Measurements from ENCODE around the gene ZNF764. TPM values are rescaled to one million over a fixed set of nuclear protein-coding genes. Genes with fewer than 3 reads are reported as not detected.
"Not testable (repeated sequence)": the region's sequence is repeated elsewhere in the genome, so short reads cannot be mapped to it uniquely, and the experiment has no call there.

Gene ZNF764
- polyA plus RNA-seq, 3 donors: 0.94 to 4.6 (median 1.0) TPM

GRCh38 chr16:30543067-30543466, 15.1 kb downstream of the ZNF764 start:
- Mint-ChIP-seq H3K36me3 (no peaks in the 10 kb centered on the region), H3K27me3 (ENCODE audit: low read depth in 3 of 3) (peaks cover 0 to 1% (median 0%) of the 10 kb centered on the region in 3 donors), H3K4me1 (peaks cover 21% of the 10 kb centered on the region), H3K9me3 (no peaks in the 10 kb centered on the region), H3K4me3 (no peak overlapping the region), H3K27ac (no peak overlapping the region)
- Histone ChIP-seq H3K36me3 (replicated peaks in 1 of 2; ENCODE audit: control insufficient read depth in 1 of 2, insufficient read depth in 2 of 2, low read length in 2 of 2) (no peaks in the 10 kb centered on the region), H3K4me3 (replicated peaks in 1 of 3; ENCODE audit: low read depth in 2 of 3, low read length in 3 of 3) (no peak overlapping the region), H2AFZ (ENCODE audit: insufficient read depth, low read depth, low read length, poor library complexity, severe bottlenecking) (no peak overlapping the region), H3K9me3 (replicated peaks in 1 of 2; ENCODE audit: control insufficient read depth in 1 of 2, insufficient read depth in 1 of 2, low read length in 2 of 2) (no peaks in the 10 kb centered on the region), H3K79me2 (ENCODE audit: insufficient read depth, low read length) (no peaks in the 10 kb centered on the region), H3K27me3 (ENCODE audit: control insufficient read depth in 2 of 2, insufficient read depth in 2 of 2, low read length in 2 of 2) (no peaks in the 10 kb centered on the region), H3K27ac (ENCODE audit: low read depth in 1 of 2, low read length in 2 of 2) (no peak overlapping the region), H3K4me2 (replicated peaks; ENCODE audit: extremely low read depth, low read length, poor library complexity, severe bottlenecking) (no peak overlapping the region), H4K20me1 (ENCODE audit: insufficient read depth, low read length) (no peaks in the 10 kb centered on the region), H3K9ac (ENCODE audit: insufficient read depth, low read length, poor library complexity, severe bottlenecking) (no peak overlapping the region), H3K4me1 (ENCODE audit: control insufficient read depth in 1 of 2, insufficient read depth in 2 of 2, low read length in 2 of 2) (peaks cover 12 to 18% of the 10 kb centered on the region in 2 donors)
- intact Hi-C loops (cut with micrococcal nuclease): no loop called here
- TF ChIP-seq CTCF (IDR thresholded peaks at IDR 0.05): no peak
- 93% methylated on average over 5 of the region's 5 CpGs for WGBS (ENCODE audit: insufficient coverage)
- DNase-seq: no peak

GRCh38 chr16:30541502-30542329, 16.5 kb downstream of the ZNF764 start:
- H3K4me3 Mint-ChIP-seq: no peak overlapping the region
- H3K27ac Mint-ChIP-seq: no peak overlapping the region
- Histone ChIP-seq H3K27ac (ENCODE audit: low read depth in 1 of 2, low read length in 2 of 2) (no peak overlapping the region), H3K4me2 (replicated peaks; ENCODE audit: extremely low read depth, low read length, poor library complexity, severe bottlenecking) (no peak overlapping the region), H4K20me1 (ENCODE audit: insufficient read depth, low read length) (no peaks in the 10 kb centered on the region), H3K79me2 (ENCODE audit: insufficient read depth, low read length) (no peaks in the 10 kb centered on the region), H3K36me3 (replicated peaks in 1 of 2; ENCODE audit: control insufficient read depth in 1 of 2, insufficient read depth in 2 of 2, low read length in 2 of 2) (no peaks in the 10 kb centered on the region), H3K4me1 (ENCODE audit: control insufficient read depth in 1 of 2, insufficient read depth in 2 of 2, low read length in 2 of 2) (peaks cover 11 to 12% of the 10 kb centered on the region in 2 donors), H3K9ac (ENCODE audit: insufficient read depth, low read length, poor library complexity, severe bottlenecking) (no peak overlapping the region), H2AFZ (ENCODE audit: insufficient read depth, low read depth, low read length, poor library complexity, severe bottlenecking) (no peak overlapping the region), H3K27me3 (ENCODE audit: control insufficient read depth in 2 of 2, insufficient read depth in 2 of 2, low read length in 2 of 2) (no peaks in the 10 kb centered on the region), H3K9me3 (replicated peaks in 1 of 2; ENCODE audit: control insufficient read depth in 1 of 2, insufficient read depth in 1 of 2, low read length in 2 of 2) (no peaks in the 10 kb centered on the region), H3K4me3 (replicated peaks in 1 of 3; ENCODE audit: low read depth in 2 of 3, low read length in 3 of 3) (no peak overlapping the region)
- no peaks in the 10 kb centered on the region for H3K9me3 Mint-ChIP-seq
- peaks cover 22% of the 10 kb centered on the region for H3K4me1 Mint-ChIP-seq
- DNase-seq: no peak
- WGBS (ENCODE audit: insufficient coverage): 100% methylated on average over 4 of the region's 10 CpGs
- H3K27me3 Mint-ChIP-seq (ENCODE audit: low read depth in 3 of 3): peaks cover 0 to 3% (median 2%) of the 10 kb centered on the region in 3 donors
- peaks cover 2 to 4% of the 10 kb centered on the region in 2 donors for H3K36me3 Mint-ChIP-seq
- no peak for TF ChIP-seq CTCF (IDR thresholded peaks at IDR 0.05)
- intact Hi-C loops (cut with micrococcal nuclease): no loop called here

GRCh38 chr16:30540916-30541464, 17.2 kb downstream of the ZNF764 start:
- H3K9me3 ChIP-seq (replicated peaks in 1 of 2; ENCODE audit: control insufficient read depth in 1 of 2, insufficient read depth in 1 of 2, low read length in 2 of 2); H4K20me1 ChIP-seq (ENCODE audit: insufficient read depth, low read length); H3K4me3 ChIP-seq (replicated peaks in 1 of 3; ENCODE audit: low read depth in 2 of 3, low read length in 3 of 3); H3K27me3 ChIP-seq (ENCODE audit: control insufficient read depth in 2 of 2, insufficient read depth in 2 of 2, low read length in 2 of 2); H3K9me3 Mint-ChIP-seq; DNase-seq; H3K27me3 Mint-ChIP-seq (ENCODE audit: low read depth in 3 of 3); H3K27ac Mint-ChIP-seq; H2AFZ ChIP-seq (ENCODE audit: insufficient read depth, low read depth, low read length, poor library complexity, severe bottlenecking); intact Hi-C loops (cut with micrococcal nuclease); H3K27ac ChIP-seq (ENCODE audit: low read depth in 1 of 2, low read length in 2 of 2); H3K4me3 Mint-ChIP-seq; H3K9ac ChIP-seq (ENCODE audit: insufficient read depth, low read length, poor library complexity, severe bottlenecking); H3K4me2 ChIP-seq (replicated peaks; ENCODE audit: extremely low read depth, low read length, poor library complexity, severe bottlenecking); H3K36me3 ChIP-seq (replicated peaks in 1 of 2; ENCODE audit: control insufficient read depth in 1 of 2, insufficient read depth in 2 of 2, low read length in 2 of 2); H3K36me3 Mint-ChIP-seq; H3K79me2 ChIP-seq (ENCODE audit: insufficient read depth, low read length): not testable (repeated sequence)
- 100% methylated on average over 1 of the region's 9 CpGs for WGBS (ENCODE audit: insufficient coverage)
- H3K4me1 Mint-ChIP-seq: peaks cover 22% of the 10 kb centered on the region
- H3K4me1 ChIP-seq (ENCODE audit: control insufficient read depth in 1 of 2, insufficient read depth in 2 of 2, low read length in 2 of 2): peaks cover 11 to 12% of the 10 kb centered on the region in 2 donors

Data from CD14-positive monocyte (primary cell).